Measurements from ENCODE around the gene TACO1.

TACO1 gene

GRCh38 chr17:63600569-63601438, at the start of gene TACO1:
TACO1 (plus strand) TSS chr17:63600895; CDS start chr17:63601084, 189 bp downstream.
- H3K27ac ChIP-seq (ENCODE audit: low read depth, low read length), result peak within 1 kb of the TSS; percentile 62
- H3K9ac ChIP-seq (ENCODE audit: low read length in 5 of 5), result peak within 1 kb of the TSS; percentile 84 to 98 (median 97)
- H3K36me3 ChIP-seq (ENCODE audit: control insufficient read depth in 5 of 5, insufficient read depth in 5 of 5, low read length in 5 of 5), result peaks cover 5 to 17% (median 16%) of the 10 kb centered on the region in 5 donors
- peak within 1 kb of the TSS; percentile 79 to 84 (median 83) for H3K4me3 ChIP-seq (ENCODE audit: low read depth in 1 of 5, low read length in 5 of 5)
- no peaks in the 10 kb centered on the region for H3K9me3 ChIP-seq (ENCODE audit: control insufficient read depth in 5 of 5, low read length in 5 of 5)
- no peaks in the 10 kb centered on the region for H3K27me3 ChIP-seq (ENCODE audit: control insufficient read depth in 5 of 5, insufficient read depth in 4 of 5, low read length in 5 of 5)
- peaks cover 7 to 18% (median 16%) of the 10 kb centered on the region in 5 donors for H3K4me1 ChIP-seq (ENCODE audit: control insufficient read depth in 5 of 5, insufficient read depth in 5 of 5, low read length in 5 of 5)

- H3K9ac ChIP-seq (ENCODE audit: low read length in 5 of 5), result peak overlapping the region in 3 of 5 donors; percentile 58 to 97 (median 68)
- no peaks in the 10 kb centered on the region for H3K36me3 ChIP-seq (ENCODE audit: control insufficient read depth in 5 of 5, insufficient read depth in 5 of 5, low read length in 5 of 5)
- no peaks in the 10 kb centered on the region for H3K27me3 ChIP-seq (ENCODE audit: control insufficient read depth in 5 of 5, insufficient read depth in 4 of 5, low read length in 5 of 5)
- no peaks in the 10 kb centered on the region for H3K9me3 ChIP-seq (ENCODE audit: control insufficient read depth in 5 of 5, low read length in 5 of 5)
- H3K4me3 ChIP-seq (ENCODE audit: low read depth in 1 of 5, low read length in 5 of 5), result peak overlapping the region in 4 of 5 donors; percentile 26 to 48 (median 40)
- H3K27ac ChIP-seq (ENCODE audit: low read depth, low read length), result no peak overlapping the region
- H3K4me1 ChIP-seq (ENCODE audit: control insufficient read depth in 5 of 5, insufficient read depth in 5 of 5, low read length in 5 of 5), result peaks cover 1 to 36% (median 30%) of the 10 kb centered on the region in 5 donors
Observed at GRCh38 chr17:63552211-63552610, 48.5 kb upstream of the TACO1 start.

- Histone ChIP-seq H3K4me3 (ENCODE audit: low read depth in 1 of 5, low read length in 5 of 5) (no peak overlapping the region), H3K4me1 (ENCODE audit: control insufficient read depth in 5 of 5, insufficient read depth in 5 of 5, low read length in 5 of 5) (peaks cover 1 to 27% (median 22%) of the 10 kb centered on the region in 5 donors), H3K27ac (ENCODE audit: low read depth, low read length) (no peak overlapping the region), H3K27me3 (ENCODE audit: control insufficient read depth in 5 of 5, insufficient read depth in 4 of 5, low read length in 5 of 5) (no peaks in the 10 kb centered on the region), H3K36me3 (ENCODE audit: control insufficient read depth in 5 of 5, insufficient read depth in 5 of 5, low read length in 5 of 5) (no peaks in the 10 kb centered on the region), H3K9ac (ENCODE audit: low read length in 5 of 5) (peak overlapping the region in 1 of 5 donors; percentile 27), H3K9me3 (ENCODE audit: control insufficient read depth in 5 of 5, low read length in 5 of 5) (no peaks in the 10 kb centered on the region)
Observed at GRCh38 chr17:63555500-63556156, 45.1 kb upstream of the TACO1 start.

- H3K4me3 ChIP-seq (ENCODE audit: low read depth in 1 of 5, low read length in 5 of 5), result no peak overlapping the region
- peaks cover 0 to 19% (median 10%) of the 10 kb centered on the region in 5 donors for H3K4me1 ChIP-seq (ENCODE audit: control insufficient read depth in 5 of 5, insufficient read depth in 5 of 5, low read length in 5 of 5)
Observed at GRCh38 chr17:63557416-63557815, 43.3 kb upstream of the TACO1 start.

GRCh38 chr17:63558441-63558840, 42.3 kb upstream of the TACO1 start:
- no peak overlapping the region for H3K9ac ChIP-seq (ENCODE audit: low read length in 5 of 5)
- no peaks in the 10 kb centered on the region for H3K36me3 ChIP-seq (ENCODE audit: control insufficient read depth in 5 of 5, insufficient read depth in 5 of 5, low read length in 5 of 5)
- H3K9me3 ChIP-seq (ENCODE audit: control insufficient read depth in 5 of 5, low read length in 5 of 5), result no peaks in the 10 kb centered on the region
- H3K27me3 ChIP-seq (ENCODE audit: control insufficient read depth in 5 of 5, insufficient read depth in 4 of 5, low read length in 5 of 5), result no peaks in the 10 kb centered on the region
- peaks cover 0 to 15% (median 4%) of the 10 kb centered on the region in 5 donors for H3K4me1 ChIP-seq (ENCODE audit: control insufficient read depth in 5 of 5, insufficient read depth in 5 of 5, low read length in 5 of 5)
- H3K4me3 ChIP-seq (ENCODE audit: low read depth in 1 of 5, low read length in 5 of 5), result no peak overlapping the region
- no peak overlapping the region for H3K27ac ChIP-seq (ENCODE audit: low read depth, low read length)

More at GRCh38 chr17:63557416-63557815, 43.3 kb upstream of the TACO1 start:
- Histone ChIP-seq H3K36me3 (ENCODE audit: control insufficient read depth in 5 of 5, insufficient read depth in 5 of 5, low read length in 5 of 5) (no peaks in the 10 kb centered on the region), H3K9ac (ENCODE audit: low read length in 5 of 5) (no peak overlapping the region), H3K27me3 (ENCODE audit: control insufficient read depth in 5 of 5, insufficient read depth in 4 of 5, low read length in 5 of 5) (no peaks in the 10 kb centered on the region), H3K9me3 (ENCODE audit: control insufficient read depth in 5 of 5, low read length in 5 of 5) (no peaks in the 10 kb centered on the region), H3K27ac (ENCODE audit: low read depth, low read length) (no peak overlapping the region)

GRCh38 chr17:63561819-63562218, 38.9 kb upstream of the TACO1 start:
- H3K27ac ChIP-seq (ENCODE audit: low read depth, low read length), result no peak overlapping the region
- peaks cover 0 to 11% (median 0%) of the 10 kb centered on the region in 5 donors for H3K4me1 ChIP-seq (ENCODE audit: control insufficient read depth in 5 of 5, insufficient read depth in 5 of 5, low read length in 5 of 5)
- H3K27me3 ChIP-seq (ENCODE audit: control insufficient read depth in 5 of 5, insufficient read depth in 4 of 5, low read length in 5 of 5), result no peaks in the 10 kb centered on the region
- H3K9ac ChIP-seq (ENCODE audit: low read length in 5 of 5), result no peak overlapping the region
- no peak overlapping the region for H3K4me3 ChIP-seq (ENCODE audit: low read depth in 1 of 5, low read length in 5 of 5)
- H3K36me3 ChIP-seq (ENCODE audit: control insufficient read depth in 5 of 5, insufficient read depth in 5 of 5, low read length in 5 of 5), result no peaks in the 10 kb centered on the region
- H3K9me3 ChIP-seq (ENCODE audit: control insufficient read depth in 5 of 5, low read length in 5 of 5), result no peaks in the 10 kb centered on the region

- Histone ChIP-seq H3K9me3 (ENCODE audit: control insufficient read depth in 5 of 5, low read length in 5 of 5) (no peaks in the 10 kb centered on the region), H3K27me3 (ENCODE audit: control insufficient read depth in 5 of 5, insufficient read depth in 4 of 5, low read length in 5 of 5) (no peaks in the 10 kb centered on the region), H3K36me3 (ENCODE audit: control insufficient read depth in 5 of 5, insufficient read depth in 5 of 5, low read length in 5 of 5) (no peaks in the 10 kb centered on the region), H3K27ac (ENCODE audit: low read depth, low read length) (no peak overlapping the region), H3K4me1 (ENCODE audit: control insufficient read depth in 5 of 5, insufficient read depth in 5 of 5, low read length in 5 of 5) (peaks cover 0 to 11% (median 0%) of the 10 kb centered on the region in 5 donors), H3K9ac (ENCODE audit: low read length in 5 of 5) (no peak overlapping the region), H3K4me3 (ENCODE audit: low read depth in 1 of 5, low read length in 5 of 5) (no peak overlapping the region)
Observed at GRCh38 chr17:63563339-63563738, 37.4 kb upstream of the TACO1 start.

GRCh38 chr17:63564562-63564961, 36.1 kb upstream of the TACO1 start:
- Histone ChIP-seq H3K27me3 (ENCODE audit: control insufficient read depth in 5 of 5, insufficient read depth in 4 of 5, low read length in 5 of 5) (no peaks in the 10 kb centered on the region), H3K9ac (ENCODE audit: low read length in 5 of 5) (no peak overlapping the region), H3K36me3 (ENCODE audit: control insufficient read depth in 5 of 5, insufficient read depth in 5 of 5, low read length in 5 of 5) (peaks cover 0 to 2% (median 0%) of the 10 kb centered on the region in 5 donors), H3K4me1 (ENCODE audit: control insufficient read depth in 5 of 5, insufficient read depth in 5 of 5, low read length in 5 of 5) (peaks cover 0 to 11% (median 0%) of the 10 kb centered on the region in 5 donors), H3K4me3 (ENCODE audit: low read depth in 1 of 5, low read length in 5 of 5) (no peak overlapping the region), H3K27ac (ENCODE audit: low read depth, low read length) (no peak overlapping the region), H3K9me3 (ENCODE audit: control insufficient read depth in 5 of 5, low read length in 5 of 5) (no peaks in the 10 kb centered on the region)

GRCh38 chr17:63567229-63567628, 33.5 kb upstream of the TACO1 start:
- H3K9me3 ChIP-seq (ENCODE audit: control insufficient read depth in 5 of 5, low read length in 5 of 5), result no peaks in the 10 kb centered on the region
- H3K4me1 ChIP-seq (ENCODE audit: control insufficient read depth in 5 of 5, insufficient read depth in 5 of 5, low read length in 5 of 5), result peaks cover 0 to 5% (median 0%) of the 10 kb centered on the region in 5 donors
- H3K27ac ChIP-seq (ENCODE audit: low read depth, low read length), result no peak overlapping the region
- no peaks in the 10 kb centered on the region for H3K27me3 ChIP-seq (ENCODE audit: control insufficient read depth in 5 of 5, insufficient read depth in 4 of 5, low read length in 5 of 5)
- no peak overlapping the region for H3K9ac ChIP-seq (ENCODE audit: low read length in 5 of 5)
- peaks cover 0 to 2% (median 0%) of the 10 kb centered on the region in 5 donors for H3K36me3 ChIP-seq (ENCODE audit: control insufficient read depth in 5 of 5, insufficient read depth in 5 of 5, low read length in 5 of 5)
- no peak overlapping the region for H3K4me3 ChIP-seq (ENCODE audit: low read depth in 1 of 5, low read length in 5 of 5)

- Histone ChIP-seq H3K27ac (ENCODE audit: low read depth, low read length) (no peak overlapping the region), H3K9me3 (ENCODE audit: control insufficient read depth in 5 of 5, low read length in 5 of 5) (no peaks in the 10 kb centered on the region), H3K4me1 (ENCODE audit: control insufficient read depth in 5 of 5, insufficient read depth in 5 of 5, low read length in 5 of 5) (no peaks in the 10 kb centered on the region), H3K9ac (ENCODE audit: low read length in 5 of 5) (no peak overlapping the region), H3K4me3 (ENCODE audit: low read depth in 1 of 5, low read length in 5 of 5) (no peak overlapping the region), H3K27me3 (ENCODE audit: control insufficient read depth in 5 of 5, insufficient read depth in 4 of 5, low read length in 5 of 5) (no peaks in the 10 kb centered on the region), H3K36me3 (ENCODE audit: control insufficient read depth in 5 of 5, insufficient read depth in 5 of 5, low read length in 5 of 5) (peaks cover 0 to 2% (median 0%) of the 10 kb centered on the region in 5 donors)
Observed at GRCh38 chr17:63568563-63568962, 32.1 kb upstream of the TACO1 start.

Measured in subcutaneous abdominal adipose tissue (tissue), 5 donors.